Thyroid gland (tissue), 4 donors: ENCODE data around the gene RANBP9. TPM values are rescaled to one million over a fixed set of nuclear protein-coding genes. Genes with fewer than 3 reads are reported as not detected.

Experiments used
- DNase-seq, 2 donors: peaks; one replicate each; pipeline ENCODE4 v3.0.0-alpha.2; 2019
- H3K27ac ChIP-seq, 3 donors: fragments of 200-600 bp; sonication (generic); 1 replicate in 2 of 3; 2 replicates in 1 of 3; pipeline ENCODE4 v1.5.1; 2016 to 2019; ENCODE audit warnings: mild to moderate bottlenecking in 1 of 3, moderate library complexity in 1 of 3
- H3K27me3 ChIP-seq: fragments of 200-600 bp; sonication (generic); one replicate; pipeline ENCODE4 v1.5.1; 2019
- H3K36me3 ChIP-seq, 2 donors: fragments of 200-600 bp; sonication (generic); one replicate each; pipeline ENCODE4 v1.5.1; 2016 to 2019
- H3K4me1 ChIP-seq, 2 donors: fragments of 200-600 bp; sonication (generic); one replicate each; pipeline ENCODE4 v1.5.1; 2017 to 2019
- H3K4me3 ChIP-seq, 3 donors: fragments of 200-600 bp; sonication (generic); replicated peaks in 1 of 3; 1 replicate in 2 of 3; 2 replicates in 1 of 3; pipeline ENCODE4 v1.5.1; 2016; ENCODE audit warnings: mild to moderate bottlenecking in 1 of 3
- H3K9me3 ChIP-seq: fragments of 200-600 bp; sonication (generic); one replicate; pipeline ENCODE4 v1.5.1; 2017
- CTCF ChIP-seq, 6 experiments: fragments of 200-600 bp in 3 of 6; fragments of 450-650 bp in 3 of 6; sonication (generic) in 3 of 6; IDR thresholded peaks; one replicate each; pipeline ENCODE4 v1.5.1; 2016 to 2019; ENCODE audit warnings: antibody characterized with exemption in 6 of 6, mild to moderate bottlenecking in 2 of 6, inconsistent platforms in 1 of 6, moderate library complexity in 1 of 6
- POLR2A ChIP-seq, 2 donors: fragments of 450-650 bp; IDR thresholded peaks; one replicate each; pipeline ENCODE4 v1.6.1; 2017; ENCODE audit warnings: antibody characterized with exemption in 2 of 2, mild to moderate bottlenecking in 2 of 2, moderate library complexity in 1 of 2
- WGBS, 2 donors: methylation state at CpG; one replicate each; pipeline ENCODE4 v1.1.5; 2017; 5-methylcytosine and 5-hydroxymethylcytosine counted together
- intact Hi-C: fragments of 100-400 bp; cut with DNase I; formaldehyde crosslinking; loops from one replicate; pipeline ENCODE4 v1.15.1; 2023
- total RNA-seq, 4 donors: library from RNA; depleted of rRNA; stranded (reverse); fragments of >200 nt; gene quantifications; one replicate each; pipeline ENCODE4 v1.2.3, GENCODE V29; 2016

Gene RANBP9
- total RNA-seq, 4 donors from 2014 or later, result 26.8 to 42.6 (median 32.4) TPM

GRCh38 chr6:13743736-13744127 is 32.1 kb upstream of the RANBP9 start:
- H3K4me1 ChIP-seq, result no peaks in the 10 kb centered on the region
- intact Hi-C loops, result no loop called here
- H3K27me3 ChIP-seq, result no peaks in the 10 kb centered on the region
- WGBS, 2 donors, result 94 to 95% methylated on average over 5 to 7 of the region's 7 CpGs
- H3K27ac ChIP-seq, result no peak overlapping the region
- H3K9me3 ChIP-seq, result no peaks in the 10 kb centered on the region
- no peak overlapping the region for H3K4me3 ChIP-seq
- DNase-seq, result no peak
- H3K36me3 ChIP-seq, result no peaks in the 10 kb centered on the region
- TF ChIP-seq CTCF (IDR thresholded peaks at IDR 0.05), result no peak
- no peak for TF ChIP-seq POLR2A (IDR thresholded peaks at IDR 0.05)

- peak in 1 of 2 donors; percentile 5 for DNase-seq
- H3K36me3 ChIP-seq, result no peaks in the 10 kb centered on the region
- H3K4me1 ChIP-seq, result no peaks in the 10 kb centered on the region
- no peak overlapping the region for H3K27ac ChIP-seq
- intact Hi-C loops, result no loop called here
- TF ChIP-seq POLR2A (IDR thresholded peaks at IDR 0.05) (no peak), CTCF (IDR thresholded peaks at IDR 0.05) (no peak)
- no peak overlapping the region for H3K4me3 ChIP-seq
- 82 to 89% methylated on average over 19 to 43 of the region's 56 CpGs for WGBS, 2 donors
- no peaks in the 10 kb centered on the region for H3K27me3 ChIP-seq
- H3K9me3 ChIP-seq, result no peaks in the 10 kb centered on the region
These were observed 31.5 kb upstream of the RANBP9 start for GRCh38 chr6:13742961-13743735.

GRCh38 chr6:13741365-13741764 is 29.7 kb upstream of the RANBP9 start:
- H3K4me1 ChIP-seq, result no peaks in the 10 kb centered on the region
- WGBS, 2 donors, result 83% methylated on average over 4 of the region's 4 CpGs
- DNase-seq, result no peak
- no peaks in the 10 kb centered on the region for H3K36me3 ChIP-seq
- no peak overlapping the region for H3K4me3 ChIP-seq
- no peaks in the 10 kb centered on the region for H3K9me3 ChIP-seq
- no peak overlapping the region for H3K27ac ChIP-seq
- no peak for TF ChIP-seq POLR2A (IDR thresholded peaks at IDR 0.05)
- H3K27me3 ChIP-seq, result no peaks in the 10 kb centered on the region
- intact Hi-C loops, result no loop called here

- no peak overlapping the region for H3K4me3 ChIP-seq
- H3K27me3 ChIP-seq, result no peaks in the 10 kb centered on the region
- no peak for DNase-seq
- H3K9me3 ChIP-seq, result no peaks in the 10 kb centered on the region
- WGBS, 2 donors, result 86 to 90% methylated on average over 2 of the region's 2 CpGs
- H3K36me3 ChIP-seq, result no peaks in the 10 kb centered on the region
- intact Hi-C loops, result no loop called here
- peaks cover 0 to 6% of the 10 kb centered on the region in 2 donors for H3K4me1 ChIP-seq
- no peak overlapping the region for H3K27ac ChIP-seq
- TF ChIP-seq POLR2A (IDR thresholded peaks at IDR 0.05) (no peak), CTCF (IDR thresholded peaks at IDR 0.05) (no peak)
These were observed 23.4 kb upstream of the RANBP9 start for GRCh38 chr6:13735031-13735430.

- no peak overlapping the region for H3K27ac ChIP-seq
- no peaks in the 10 kb centered on the region for H3K9me3 ChIP-seq
- no peaks in the 10 kb centered on the region for H3K36me3 ChIP-seq
- H3K4me3 ChIP-seq, result peak overlapping the region in 1 of 3 donors; percentile 8
- H3K27me3 ChIP-seq, result no peaks in the 10 kb centered on the region
- TF ChIP-seq CTCF (IDR thresholded peaks at IDR 0.05) (no peak), POLR2A (IDR thresholded peaks at IDR 0.05) (no peak)
- WGBS, 2 donors, result 21 to 24% methylated on average over 17 of the region's 17 CpGs
- intact Hi-C loops, result no loop called here
- H3K4me1 ChIP-seq, result peaks cover 0 to 6% of the 10 kb centered on the region in 2 donors
- DNase-seq, result peak; percentile 66 to 76
These were observed 21.7 kb upstream of the RANBP9 start for GRCh38 chr6:13733178-13733887.
